BLaER1 (cell line): Measurements from ENCODE around the gene POMT2.
A peak's percentile ranks its signal among the peaks of the same experiment; 100 is the strongest.
"Not testable (repeated sequence)": the region's sequence is repeated elsewhere in the genome, so short reads cannot be mapped to it uniquely, and the experiment has no call there.

Source experiments
- H3K27ac ChIP-seq: shearing (Covaris generic); formaldehyde crosslinking; 2 replicates; pipeline ENCODE4 v1.8.1; 2022
- H3K27me3 ChIP-seq: shearing (Covaris generic); formaldehyde crosslinking; 2 replicates; pipeline ENCODE4 v1.8.1; 2022
- H3K36me3 ChIP-seq: shearing (Covaris generic); formaldehyde crosslinking; 2 replicates; pipeline ENCODE4 v1.8.1; 2022
- H3K4me1 ChIP-seq: shearing (Covaris generic); formaldehyde crosslinking; 2 replicates; pipeline ENCODE4 v1.8.1; 2022
- H3K4me2 ChIP-seq: shearing (Covaris generic); formaldehyde crosslinking; 2 replicates; pipeline ENCODE4 v1.8.1; 2022
- H3K4me3 ChIP-seq: shearing (Covaris generic); formaldehyde crosslinking; 2 replicates; pipeline ENCODE4 v1.8.1; 2022
- H3K9ac ChIP-seq: shearing (Covaris generic); formaldehyde crosslinking; 2 replicates; pipeline ENCODE4 v1.8.1; 2022
- H3K9me3 ChIP-seq: shearing (Covaris generic); formaldehyde crosslinking; 2 replicates; pipeline ENCODE4 v1.8.1; 2022
- H4K20me1 ChIP-seq: shearing (Covaris generic); formaldehyde crosslinking; 2 replicates; pipeline ENCODE4 v1.8.1; 2022
- Cebpa-rat ChIP-seq: shearing (Covaris generic); IDR thresholded peaks from 2 replicates; pipeline ENCODE4 v1.8.1; 2022

POMT2 gene

DNA sequence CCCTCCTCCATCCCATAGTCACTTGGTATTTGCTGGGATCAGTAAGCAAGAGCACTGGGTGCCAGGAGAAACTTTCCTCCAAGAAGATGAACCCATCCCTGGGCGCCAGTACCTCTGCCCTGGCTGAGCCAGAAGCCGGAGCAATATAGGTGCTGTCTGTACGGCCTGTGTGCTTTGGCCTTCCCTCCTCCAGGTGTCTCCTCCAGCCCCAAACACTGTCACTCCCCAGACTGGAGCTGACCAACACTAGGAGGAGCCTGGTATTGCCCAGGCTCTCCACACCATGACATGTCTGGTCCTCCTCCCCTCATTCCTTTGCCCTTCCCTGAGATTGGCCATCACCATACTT lies 5.0 kb upstream of the POMT2 start:
- no peak overlapping the region for H3K4me2 ChIP-seq
- no peaks in the 10 kb centered on the region for H3K27me3 ChIP-seq
- H3K27ac ChIP-seq: no peak overlapping the region
- H3K4me3 ChIP-seq: no peak overlapping the region
- no peak for TF ChIP-seq Cebpa-rat
- H4K20me1 ChIP-seq: no peaks in the 10 kb centered on the region
- no peaks in the 10 kb centered on the region for H3K36me3 ChIP-seq
- H3K9me3 ChIP-seq: no peaks in the 10 kb centered on the region
- H3K9ac ChIP-seq: no peak overlapping the region
- H3K4me1 ChIP-seq: peaks cover 9% of the 10 kb centered on the region

DNA sequence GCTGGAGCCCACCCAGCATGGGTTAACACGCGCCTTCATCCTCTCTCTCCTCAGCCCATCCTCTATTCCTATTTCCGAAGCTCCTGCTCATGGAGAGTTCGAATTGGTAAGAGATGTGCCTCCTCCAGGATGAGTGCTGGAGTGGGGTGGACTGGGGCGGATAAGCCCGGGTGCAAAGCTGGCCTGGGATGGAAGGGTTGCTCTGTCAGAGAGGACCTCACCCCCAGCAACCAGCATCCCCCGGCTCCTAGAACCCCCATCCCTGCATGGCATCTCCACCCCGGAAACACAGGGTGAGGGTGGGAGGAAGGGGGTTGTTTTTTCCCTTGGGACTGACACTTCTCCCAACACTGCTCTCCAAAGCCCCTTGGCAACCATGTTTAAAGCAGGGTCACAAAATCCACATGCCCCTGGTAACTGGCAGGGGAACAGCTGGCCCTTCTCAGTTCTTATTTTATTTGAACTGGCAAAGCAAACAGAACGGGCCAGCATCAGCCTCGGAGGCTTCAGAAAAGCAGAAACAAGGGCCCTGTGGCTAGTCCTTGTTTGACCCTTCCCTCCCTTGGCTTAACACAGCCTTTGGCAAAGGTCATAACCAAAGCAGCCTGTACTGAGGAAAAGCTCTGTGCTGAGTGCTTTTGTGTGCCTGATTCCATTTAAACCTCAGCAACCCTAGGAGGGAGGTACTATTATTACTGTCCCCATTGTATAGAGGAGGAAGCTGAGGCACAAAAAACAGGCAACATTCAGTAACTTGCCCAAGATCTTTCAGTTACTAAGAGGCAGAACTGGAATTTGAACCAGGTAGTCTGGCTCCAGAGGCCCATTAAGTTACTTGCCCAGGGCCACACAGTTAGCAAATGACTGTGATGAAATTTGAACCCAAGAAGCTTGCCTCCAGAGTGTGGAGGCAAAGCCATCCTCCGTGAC lies 4.4 kb upstream of the POMT2 start:
- H3K4me3 ChIP-seq: no peak overlapping the region
- H3K4me1 ChIP-seq: peaks cover 10% of the 10 kb centered on the region
- TF ChIP-seq Cebpa-rat: no peak
- no peaks in the 10 kb centered on the region for H4K20me1 ChIP-seq
- H3K9ac ChIP-seq: no peak overlapping the region
- H3K4me2 ChIP-seq: no peak overlapping the region
- H3K27ac ChIP-seq: no peak overlapping the region
- no peaks in the 10 kb centered on the region for H3K36me3 ChIP-seq
- H3K27me3 ChIP-seq: no peaks in the 10 kb centered on the region
- H3K9me3 ChIP-seq: no peaks in the 10 kb centered on the region

DNA sequence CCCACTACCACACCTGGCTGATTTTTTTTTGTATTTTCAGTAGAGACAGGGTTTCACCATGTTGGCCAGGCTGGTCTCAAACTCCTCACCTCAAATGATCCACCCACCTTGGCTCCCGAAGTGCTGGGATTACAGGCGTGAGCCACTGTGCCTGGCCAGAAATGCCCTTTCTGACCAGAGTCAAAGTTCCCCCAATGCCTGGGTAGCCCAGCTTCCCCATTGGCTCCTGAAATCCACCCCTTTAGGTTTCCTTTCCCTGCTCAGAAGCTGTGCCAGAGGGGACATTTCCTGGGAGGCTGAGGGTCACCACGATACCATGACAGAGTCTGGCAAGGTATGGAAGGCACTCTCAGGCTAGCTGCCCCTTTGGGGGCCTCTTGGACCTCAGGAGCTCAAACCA lies 3.6 kb upstream of the POMT2 start:
- no peak for TF ChIP-seq Cebpa-rat
- Histone ChIP-seq H3K27me3 (no peaks in the 10 kb centered on the region), H3K4me1 (peaks cover 17% of the 10 kb centered on the region), H3K36me3 (no peaks in the 10 kb centered on the region), H3K4me3 (no peak overlapping the region), H3K27ac (no peak overlapping the region), H3K4me2 (no peak overlapping the region), H4K20me1 (no peaks in the 10 kb centered on the region), H3K9ac (no peak overlapping the region), H3K9me3 (no peaks in the 10 kb centered on the region)

DNA sequence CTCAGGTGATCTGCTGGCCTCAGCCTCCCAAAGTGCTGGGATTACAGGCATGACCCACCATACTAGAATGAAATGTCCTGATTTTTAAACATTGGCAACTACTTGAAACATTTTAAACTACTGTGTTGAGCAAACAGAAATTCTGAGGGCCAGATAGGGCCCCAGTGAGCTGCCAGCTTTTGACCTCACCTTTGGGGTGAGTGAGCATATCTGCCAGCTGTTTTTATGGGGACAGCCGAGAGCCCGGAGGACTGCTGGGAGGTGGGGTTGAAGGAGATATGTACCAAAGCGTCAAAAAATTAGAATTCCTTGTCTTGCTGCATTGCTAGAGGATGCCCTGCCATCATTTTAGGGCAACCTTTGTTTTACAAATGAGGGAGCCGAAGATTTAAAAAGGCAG lies 2.9 kb upstream of the POMT2 start:
- Histone ChIP-seq H3K4me1 (peaks cover 20% of the 10 kb centered on the region), H4K20me1 (no peaks in the 10 kb centered on the region), H3K9ac (no peak overlapping the region), H3K27me3 (no peaks in the 10 kb centered on the region), H3K36me3 (no peaks in the 10 kb centered on the region), H3K4me2 (no peak overlapping the region), H3K4me3 (no peak overlapping the region), H3K27ac (no peak overlapping the region), H3K9me3 (no peaks in the 10 kb centered on the region)
- TF ChIP-seq Cebpa-rat: no peak

DNA sequence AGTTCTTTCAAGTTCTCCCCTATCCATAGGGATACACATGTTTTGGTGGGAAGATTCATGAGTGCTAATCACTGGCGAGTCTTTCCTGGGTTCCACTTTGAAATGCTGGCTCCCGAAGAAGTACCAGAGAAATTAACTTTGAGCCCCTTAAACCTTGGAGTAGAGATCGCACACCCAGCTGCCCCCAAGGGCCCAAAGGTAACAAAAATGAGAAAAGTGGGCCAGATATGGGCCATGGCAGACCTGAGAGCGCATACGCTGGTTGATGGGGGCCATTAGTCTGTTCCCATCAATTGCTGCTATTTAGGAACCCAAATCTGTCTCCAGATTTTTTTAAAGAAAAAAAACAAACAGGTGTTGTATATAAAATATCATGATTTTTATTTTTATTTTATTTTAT lies 2.3 kb upstream of the POMT2 start:
- no peaks in the 10 kb centered on the region for H3K9me3 ChIP-seq
- H3K4me3 ChIP-seq: no peak overlapping the region
- H3K27me3 ChIP-seq: no peaks in the 10 kb centered on the region
- no peaks in the 10 kb centered on the region for H3K36me3 ChIP-seq
- H3K9ac ChIP-seq: no peak overlapping the region
- no peak for TF ChIP-seq Cebpa-rat
- no peak overlapping the region for H3K4me2 ChIP-seq
- no peak overlapping the region for H3K27ac ChIP-seq
- no peaks in the 10 kb centered on the region for H4K20me1 ChIP-seq
- peaks cover 20% of the 10 kb centered on the region for H3K4me1 ChIP-seq

DNA sequence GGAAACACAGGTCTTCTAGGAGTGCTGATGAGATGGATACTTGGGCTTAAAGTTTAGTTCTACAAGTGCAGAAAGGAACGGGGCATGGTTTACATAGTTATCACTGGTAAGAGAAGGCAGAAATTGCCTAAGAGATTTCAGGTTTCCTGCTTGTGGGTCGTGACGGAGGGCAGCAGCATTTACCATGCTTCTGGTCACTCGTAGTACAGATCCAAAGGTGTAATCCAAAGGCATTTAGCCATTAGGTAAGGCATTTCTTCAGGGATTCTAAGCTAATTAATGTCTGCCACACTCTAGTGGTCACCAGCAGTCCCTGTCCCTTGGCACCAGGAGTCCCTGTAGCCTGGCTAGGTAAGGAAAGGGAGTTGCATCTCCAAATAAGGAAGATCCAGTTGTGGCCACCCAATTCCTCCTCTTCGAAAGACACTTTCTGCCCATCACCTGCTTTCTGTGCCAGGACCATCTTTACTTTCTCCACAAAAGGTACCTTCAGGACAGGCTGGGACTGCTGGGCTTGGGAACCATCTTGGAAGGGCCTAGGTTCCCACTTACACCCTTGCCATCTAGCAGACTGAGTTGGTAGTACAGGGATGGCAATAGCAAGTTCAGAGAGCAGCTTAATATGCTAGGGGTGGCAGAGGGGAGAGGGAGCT lies 1.7 kb upstream of the POMT2 start:
- TF ChIP-seq Cebpa-rat: no peak
- Histone ChIP-seq H3K4me3 (peak overlapping the region; percentile 94; the same call in 1 of the 2 replicates), H3K9ac (peak overlapping the region; percentile 93)

DNA sequence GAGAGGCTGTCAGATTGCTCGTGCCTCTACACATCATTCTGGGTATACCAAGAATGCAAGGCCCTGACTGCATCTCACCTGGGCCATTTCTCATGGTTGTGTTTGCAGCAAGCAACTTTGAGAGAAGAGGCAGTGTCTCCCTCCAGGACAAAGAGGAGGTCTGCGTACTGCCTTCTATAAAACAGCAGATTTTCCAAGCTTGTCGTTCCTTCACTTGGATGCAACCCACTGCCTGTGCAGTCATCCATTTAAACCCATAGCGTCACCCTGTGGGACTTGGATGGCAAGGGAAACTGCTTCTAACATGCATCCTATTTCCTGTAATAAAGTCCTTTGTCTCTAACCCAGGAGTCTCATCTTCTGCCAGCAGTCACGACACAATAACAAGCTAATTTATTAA lies 1.3 kb downstream of the POMT2 start:
- no peak overlapping the region for H3K4me3 ChIP-seq
- TF ChIP-seq Cebpa-rat: no peak
- peak overlapping the region; percentile 91 for H3K4me2 ChIP-seq
- peaks cover 27% of the 10 kb centered on the region for H3K4me1 ChIP-seq
- no peaks in the 10 kb centered on the region for H4K20me1 ChIP-seq
- H3K27ac ChIP-seq: no peak overlapping the region
- no peaks in the 10 kb centered on the region for H3K9me3 ChIP-seq
- no peak overlapping the region for H3K9ac ChIP-seq
- no peaks in the 10 kb centered on the region for H3K36me3 ChIP-seq
- H3K27me3 ChIP-seq: no peaks in the 10 kb centered on the region

More for the DNA sequence above, 1.7 kb upstream of the POMT2 start:
- Histone ChIP-seq H3K36me3 (no peaks in the 10 kb centered on the region), H3K4me1 (peaks cover 20% of the 10 kb centered on the region), H3K9me3 (no peaks in the 10 kb centered on the region), H3K27ac (no peak overlapping the region), H3K27me3 (no peaks in the 10 kb centered on the region), H4K20me1 (no peaks in the 10 kb centered on the region), H3K4me2 (peak overlapping the region; percentile 91)

DNA sequence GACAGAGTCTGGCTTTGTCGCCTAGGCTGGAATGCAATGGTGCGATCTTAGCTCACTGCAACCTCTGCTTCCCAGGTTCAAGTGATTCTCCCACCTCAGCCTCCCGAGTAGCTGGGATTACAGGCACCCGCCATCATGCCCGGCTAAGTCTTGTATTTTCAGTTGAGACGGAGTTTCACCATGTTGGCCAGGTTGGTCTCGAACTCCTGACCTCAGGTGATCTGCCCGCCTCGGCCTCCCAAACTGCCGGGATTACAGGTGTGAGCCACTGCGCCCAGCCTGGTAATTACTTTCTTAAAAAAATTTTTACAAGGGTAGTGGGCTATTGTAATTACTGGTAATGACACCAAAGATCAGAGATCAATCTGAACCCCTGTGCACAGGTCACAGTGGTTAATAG lies 1.9 kb downstream of the POMT2 start:
- H3K9ac ChIP-seq, H3K4me2 ChIP-seq, H3K27ac ChIP-seq: not testable (repeated sequence)

DNA sequence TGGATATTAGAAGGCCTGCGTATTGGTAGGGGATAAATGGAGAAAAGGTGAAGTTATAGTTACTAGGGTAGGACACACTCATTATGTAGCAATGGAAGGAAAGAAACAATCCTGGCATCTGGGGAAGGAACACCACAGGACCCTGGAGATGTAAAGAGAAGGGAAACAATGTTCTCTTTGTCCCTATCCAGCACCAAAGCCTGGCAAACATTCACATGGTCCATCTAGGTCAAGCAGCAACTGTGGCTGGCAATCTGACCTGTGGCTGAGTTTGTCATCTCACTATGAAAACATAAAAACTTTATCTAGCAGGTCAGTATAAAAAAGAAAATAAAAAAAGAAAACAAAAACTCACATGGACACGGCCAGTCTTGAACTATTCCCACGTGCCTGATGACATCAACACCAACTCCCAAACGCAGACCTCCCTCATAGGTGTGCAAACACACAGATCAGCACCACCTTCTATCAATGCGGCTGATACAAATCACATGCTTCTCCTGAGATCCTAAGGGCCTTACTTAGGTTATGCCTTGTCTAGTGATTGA lies 2.6 kb downstream of the POMT2 start:
- no peak overlapping the region for H3K27ac ChIP-seq
- H3K27me3 ChIP-seq: no peaks in the 10 kb centered on the region
- H4K20me1 ChIP-seq: no peaks in the 10 kb centered on the region
- TF ChIP-seq Cebpa-rat: no peak
- H3K36me3 ChIP-seq: no peaks in the 10 kb centered on the region
- no peaks in the 10 kb centered on the region for H3K9me3 ChIP-seq
- H3K9ac ChIP-seq: no peak overlapping the region
- no peak overlapping the region for H3K4me2 ChIP-seq
- H3K4me1 ChIP-seq: peaks cover 27% of the 10 kb centered on the region
- H3K4me3 ChIP-seq: no peak overlapping the region

More for the DNA sequence above, 1.9 kb downstream of the POMT2 start:
- peaks cover 27% of the 10 kb centered on the region for H3K4me1 ChIP-seq
- not testable (repeated sequence) for H3K36me3 ChIP-seq, H3K9me3 ChIP-seq, H3K4me3 ChIP-seq, H3K27me3 ChIP-seq, H4K20me1 ChIP-seq

DNA sequence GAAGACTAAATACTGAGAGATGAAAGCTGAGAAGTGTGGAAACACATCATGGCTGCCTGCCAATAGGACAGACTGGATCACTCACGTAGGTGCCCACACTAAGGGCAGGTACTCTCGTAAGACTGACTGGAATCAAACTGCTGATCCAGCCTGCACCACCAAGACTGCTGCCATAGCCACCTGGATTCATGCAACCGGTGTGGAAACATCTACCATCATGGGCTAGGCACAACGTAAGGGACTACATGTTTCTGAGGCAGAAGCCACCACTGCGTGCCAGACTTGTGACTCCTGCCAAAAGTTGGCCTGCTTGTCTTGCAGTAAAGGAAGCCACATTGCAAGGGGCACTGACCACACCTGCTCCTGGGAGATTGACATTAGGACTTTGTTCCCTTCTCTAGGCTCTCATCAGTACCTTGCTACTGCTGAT lies 3.8 kb downstream of the POMT2 start:
- no peak for TF ChIP-seq Cebpa-rat
- Histone ChIP-seq H3K4me1 (peaks cover 18% of the 10 kb centered on the region), H3K4me3 (no peak overlapping the region), H3K36me3 (no peaks in the 10 kb centered on the region), H3K4me2 (no peak overlapping the region), H3K27me3 (no peaks in the 10 kb centered on the region), H3K9me3 (no peaks in the 10 kb centered on the region), H3K9ac (no peak overlapping the region), H4K20me1 (no peaks in the 10 kb centered on the region), H3K27ac (no peak overlapping the region)
